ENCODE data around the gene CCSER2. TPM values are rescaled to one million over a fixed set of nuclear protein-coding genes. Genes with fewer than 3 reads are reported as not detected.

CCSER2 gene
- total and polyA plus RNA-seq, 7 experiments from 2014 or later, result 59.1 to 133 (median 93.4) TPM

- no peak overlapping the region for H3K4me3 ChIP-seq (ENCODE audit: low read length)
- ATAC-seq, result no peak
- intact Hi-C loops (cut with micrococcal nuclease), result loop anchor here in 1 of 2 donors (2.0 kb wide), 1 partner anchor 17 kb away; no protein-coding TSS in a partner anchor
- CTCF ChIA-PET, result no interaction called here
- peaks cover 22 to 67% (median 61%) of the 10 kb centered on the region in 5 donors for H3K36me3 Mint-ChIP-seq
- H3K4me1 Mint-ChIP-seq, result peaks cover 5 to 30% (median 14%) of the 10 kb centered on the region in 7 donors
- peaks cover 0 to 22% (median 0%) of the 10 kb centered on the region in 3 experiments for H3K36me3 ChIP-seq (ENCODE audit: control insufficient read depth in 2 of 3, insufficient read depth in 3 of 3, low read length in 3 of 3)
- H3K27ac ChIP-seq (ENCODE audit: low read depth, low read length), result no peak overlapping the region
- no peaks in the 10 kb centered on the region for H3K27me3 ChIP-seq (ENCODE audit: control insufficient read depth in 2 of 2, insufficient read depth in 2 of 2, low read length in 2 of 2)
- DNase-seq, result no peak
- no peaks in the 10 kb centered on the region for H3K9me3 ChIP-seq (ENCODE audit: control insufficient read depth in 2 of 3, low read length in 3 of 3)
- POLR2A ChIA-PET, result no interaction called here
- H3K27ac Mint-ChIP-seq, result peak overlapping the region in 2 of 9 donors; percentile 12 to 19
- no peak overlapping the region for H3K4me3 Mint-ChIP-seq
- H3K9me3 Mint-ChIP-seq, result peaks cover 0 to 18% (median 9%) of the 10 kb centered on the region in 11 donors
- peaks cover 0 to 5% of the 10 kb centered on the region in 2 donors for H3K4me1 ChIP-seq (ENCODE audit: control insufficient read depth in 2 of 2, insufficient read depth in 2 of 2, low read length in 2 of 2)
- H3K27me3 Mint-ChIP-seq, result no peaks in the 10 kb centered on the region
These were observed 127.7 kb downstream of the CCSER2 start for GRCh38 chr10:84456126-84456525.

GRCh38 chr10:84460520-84460919 lies 132.1 kb downstream of the CCSER2 start:
- Histone ChIP-seq H3K36me3 (ENCODE audit: control insufficient read depth in 2 of 3, insufficient read depth in 3 of 3, low read length in 3 of 3) (peaks cover 0 to 16% (median 6%) of the 10 kb centered on the region in 3 experiments), H3K4me1 (ENCODE audit: control insufficient read depth in 2 of 2, insufficient read depth in 2 of 2, low read length in 2 of 2) (peaks cover 0 to 5% of the 10 kb centered on the region in 2 donors), H3K9me3 (ENCODE audit: control insufficient read depth in 2 of 3, low read length in 3 of 3) (no peaks in the 10 kb centered on the region), H3K27ac (ENCODE audit: low read depth, low read length) (no peak overlapping the region), H3K4me3 (ENCODE audit: low read length) (no peak overlapping the region), H3K27me3 (ENCODE audit: control insufficient read depth in 2 of 2, insufficient read depth in 2 of 2, low read length in 2 of 2) (no peaks in the 10 kb centered on the region)
- intact Hi-C loops (cut with micrococcal nuclease), result loop anchor here in 1 of 2 donors (5.0 kb wide), 1 partner anchor 33 kb away; no protein-coding TSS in a partner anchor
- no peaks in the 10 kb centered on the region for H3K27me3 Mint-ChIP-seq
- peaks cover 26 to 67% (median 47%) of the 10 kb centered on the region in 5 donors for H3K36me3 Mint-ChIP-seq
- CTCF ChIA-PET, result no interaction called here
- no peak overlapping the region for H3K27ac Mint-ChIP-seq
- H3K4me3 Mint-ChIP-seq, result no peak overlapping the region
- POLR2A ChIA-PET, result no interaction called here
- DNase-seq (no peak), ATAC-seq (no peak)
- peaks cover 0 to 18% (median 9%) of the 10 kb centered on the region in 11 donors for H3K9me3 Mint-ChIP-seq
- H3K4me1 Mint-ChIP-seq, result peaks cover 6 to 32% (median 22%) of the 10 kb centered on the region in 7 donors

DNA sequence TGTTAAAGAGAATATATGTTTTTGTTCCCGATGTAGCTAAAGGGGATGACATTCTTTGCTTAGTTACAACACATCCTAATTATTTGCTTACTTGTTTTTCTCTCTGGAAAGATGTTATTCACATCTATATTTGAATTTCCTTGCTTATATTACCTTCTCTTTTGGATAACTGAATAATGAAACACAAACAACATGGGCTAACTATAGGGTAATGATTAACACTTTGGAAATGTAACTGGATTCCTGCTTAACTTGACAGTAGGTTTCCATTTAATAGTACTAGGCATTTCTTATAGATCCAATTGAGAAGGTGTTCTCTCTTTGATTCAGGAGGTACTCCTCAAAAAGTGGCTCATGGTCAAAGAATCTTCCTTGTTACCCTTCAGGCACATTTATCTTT lies 141.1 kb downstream of the CCSER2 start:
- Histone ChIP-seq H3K4me1 (ENCODE audit: control insufficient read depth in 2 of 2, insufficient read depth in 2 of 2, low read length in 2 of 2) (no peaks in the 10 kb centered on the region), H3K9me3 (ENCODE audit: control insufficient read depth in 2 of 3, low read length in 3 of 3) (no peaks in the 10 kb centered on the region), H3K36me3 (ENCODE audit: control insufficient read depth in 2 of 3, insufficient read depth in 3 of 3, low read length in 3 of 3) (peaks cover 4 to 19% (median 11%) of the 10 kb centered on the region in 3 experiments), H3K27ac (ENCODE audit: low read depth, low read length) (no peak overlapping the region), H3K4me3 (ENCODE audit: low read length) (no peak overlapping the region), H3K27me3 (ENCODE audit: control insufficient read depth in 2 of 2, insufficient read depth in 2 of 2, low read length in 2 of 2) (no peaks in the 10 kb centered on the region)
- H3K9me3 Mint-ChIP-seq, result no peaks in the 10 kb centered on the region
- no peaks in the 10 kb centered on the region for H3K27me3 Mint-ChIP-seq
- ATAC-seq (no peak), DNase-seq (no peak)
- peaks cover 0 to 18% (median 7%) of the 10 kb centered on the region in 7 donors for H3K4me1 Mint-ChIP-seq
- intact Hi-C loops (cut with micrococcal nuclease), result loop anchor here in 1 of 2 donors (2.0 kb wide), 1 partner anchor 13 kb away; no protein-coding TSS in a partner anchor
- ChIA-PET CTCF (no interaction called here), POLR2A (no interaction called here)
- H3K27ac Mint-ChIP-seq, result peak overlapping the region in 1 of 9 donors; percentile 63
- no peak overlapping the region for H3K4me3 Mint-ChIP-seq
- H3K36me3 Mint-ChIP-seq, result peaks cover 19 to 51% (median 30%) of the 10 kb centered on the region in 5 donors

- Histone ChIP-seq H3K27me3 (ENCODE audit: control insufficient read depth in 2 of 2, insufficient read depth in 2 of 2, low read length in 2 of 2) (no peaks in the 10 kb centered on the region), H3K4me1 (ENCODE audit: control insufficient read depth in 2 of 2, insufficient read depth in 2 of 2, low read length in 2 of 2) (no peaks in the 10 kb centered on the region), H3K4me3 (ENCODE audit: low read length) (no peak overlapping the region), H3K36me3 (ENCODE audit: control insufficient read depth in 2 of 3, insufficient read depth in 3 of 3, low read length in 3 of 3) (peaks cover 0 to 15% (median 4%) of the 10 kb centered on the region in 3 experiments), H3K9me3 (ENCODE audit: control insufficient read depth in 2 of 3, low read length in 3 of 3) (no peaks in the 10 kb centered on the region), H3K27ac (ENCODE audit: low read depth, low read length) (no peak overlapping the region)
- no peak for DNase-seq
- H3K36me3 Mint-ChIP-seq, result peaks cover 6 to 34% (median 11%) of the 10 kb centered on the region in 5 donors
- H3K9me3 Mint-ChIP-seq, result no peaks in the 10 kb centered on the region
- no peak overlapping the region for H3K4me3 Mint-ChIP-seq
- no peaks in the 10 kb centered on the region for H3K27me3 Mint-ChIP-seq
- CTCF ChIA-PET, result no interaction called here
- no peak overlapping the region for H3K27ac Mint-ChIP-seq
- peaks cover 0 to 10% (median 3%) of the 10 kb centered on the region in 7 donors for H3K4me1 Mint-ChIP-seq
- POLR2A ChIA-PET, result no interaction called here
- ATAC-seq, result no peak
- intact Hi-C loops (cut with micrococcal nuclease), result loop anchor here in 1 of 2 donors (2.0 kb wide), 1 partner anchor 16 kb away; no protein-coding TSS in a partner anchor
These were observed 144.7 kb downstream of the CCSER2 start for GRCh38 chr10:84473136-84473535.

DNA sequence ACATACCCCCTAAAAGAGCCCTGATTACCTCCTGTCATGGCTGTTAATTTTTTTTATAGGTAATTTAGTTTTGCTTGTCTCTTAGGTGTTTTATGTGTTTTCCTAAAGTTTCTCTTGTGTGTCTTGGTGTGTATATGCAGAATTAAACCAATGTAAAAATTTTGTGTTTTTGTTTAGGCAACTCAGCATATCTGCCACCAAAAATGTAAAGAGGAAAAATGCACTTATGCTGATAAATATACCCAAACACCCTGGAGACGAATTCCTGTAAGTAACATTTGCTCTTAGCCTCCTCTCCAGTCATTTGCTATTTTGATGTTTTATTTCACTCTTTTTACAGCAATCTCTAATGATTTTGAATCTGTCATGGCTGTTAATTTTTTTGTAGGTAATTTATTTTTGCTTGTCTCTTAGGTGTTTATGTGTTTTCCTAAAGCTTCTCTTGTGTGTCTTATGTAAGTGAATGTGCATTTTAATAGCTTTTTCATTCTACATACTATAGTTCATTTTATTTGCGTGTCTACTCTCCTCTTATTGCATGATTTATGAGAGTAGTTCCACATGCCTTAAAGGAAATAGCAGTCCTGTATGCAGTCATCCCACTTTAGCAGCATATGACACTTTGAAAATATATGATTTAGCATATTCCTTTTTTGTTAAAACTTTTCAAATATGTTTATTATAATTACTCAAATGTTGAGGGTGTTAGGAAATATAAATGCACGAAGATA lies 149.2 kb downstream of the CCSER2 start:
- ATAC-seq (no peak), DNase-seq (no peak)
- intact Hi-C loops (cut with micrococcal nuclease), result loop anchor here in 1 of 2 donors (2.0 kb wide), 1 partner anchor 15 kb away; no protein-coding TSS in a partner anchor
- POLR2A ChIA-PET, result no interaction called here
- Mint-ChIP-seq H3K4me3 (no peak overlapping the region), H3K9me3 (no peaks in the 10 kb centered on the region), H3K4me1 (peaks cover 4 to 16% (median 9%) of the 10 kb centered on the region in 7 donors), H3K27me3 (no peaks in the 10 kb centered on the region), H3K27ac (peak overlapping the region in 3 of 9 donors; percentile 1 to 75 (median 13)), H3K36me3 (peaks cover 10 to 45% (median 28%) of the 10 kb centered on the region in 5 donors)
- H3K27me3 ChIP-seq (ENCODE audit: control insufficient read depth in 2 of 2, insufficient read depth in 2 of 2, low read length in 2 of 2), result no peaks in the 10 kb centered on the region
- H3K36me3 ChIP-seq (ENCODE audit: control insufficient read depth in 2 of 3, insufficient read depth in 3 of 3, low read length in 3 of 3), result peaks cover 4 to 15% (median 5%) of the 10 kb centered on the region in 3 experiments
- CTCF ChIA-PET, result interaction anchor here (0.6 kb wide), 1 partner anchor 25 kb away, joined by 3 read pairs; no protein-coding TSS in a partner anchor
- H3K27ac ChIP-seq (ENCODE audit: low read depth, low read length), result no peak overlapping the region
- no peaks in the 10 kb centered on the region for H3K9me3 ChIP-seq (ENCODE audit: control insufficient read depth in 2 of 3, low read length in 3 of 3)
- H3K4me1 ChIP-seq (ENCODE audit: control insufficient read depth in 2 of 2, insufficient read depth in 2 of 2, low read length in 2 of 2), result no peaks in the 10 kb centered on the region
- no peak overlapping the region for H3K4me3 ChIP-seq (ENCODE audit: low read length)

DNA sequence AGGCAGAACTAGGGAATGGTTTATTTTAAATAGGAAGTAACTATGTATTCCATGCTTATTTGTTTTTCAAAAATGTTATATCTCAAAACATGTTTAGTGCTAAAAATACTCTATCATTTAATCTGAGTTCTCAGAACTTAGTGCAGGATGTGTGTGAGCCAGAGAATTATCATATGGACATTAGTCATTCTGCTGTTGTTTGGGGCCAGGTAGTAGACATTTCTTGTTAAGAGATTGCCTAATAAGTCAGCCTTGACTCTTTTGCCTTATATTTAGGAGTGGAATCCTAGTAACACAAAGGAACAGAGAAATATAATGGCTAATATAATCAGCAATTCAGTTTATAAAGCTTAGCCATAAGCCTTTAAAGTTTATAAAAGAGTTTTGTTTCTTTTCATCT lies 149.8 kb downstream of the CCSER2 start:
- no peak overlapping the region for H3K4me3 Mint-ChIP-seq
- H3K27ac ChIP-seq (ENCODE audit: low read depth, low read length), result no peak overlapping the region
- ChIA-PET CTCF (no interaction called here), POLR2A (no interaction called here)
- no peak for ATAC-seq
- H3K4me1 ChIP-seq (ENCODE audit: control insufficient read depth in 2 of 2, insufficient read depth in 2 of 2, low read length in 2 of 2), result no peaks in the 10 kb centered on the region
- H3K27me3 Mint-ChIP-seq, result no peaks in the 10 kb centered on the region
- H3K36me3 Mint-ChIP-seq, result peaks cover 10 to 51% (median 31%) of the 10 kb centered on the region in 5 donors
- peaks cover 4 to 15% (median 5%) of the 10 kb centered on the region in 3 experiments for H3K36me3 ChIP-seq (ENCODE audit: control insufficient read depth in 2 of 3, insufficient read depth in 3 of 3, low read length in 3 of 3)
- H3K27ac Mint-ChIP-seq, result peak overlapping the region in 2 of 9 donors; percentile 7 to 75
- no peak for DNase-seq
- peaks cover 4 to 16% (median 9%) of the 10 kb centered on the region in 7 donors for H3K4me1 Mint-ChIP-seq
- H3K4me3 ChIP-seq (ENCODE audit: low read length), result no peak overlapping the region
- no peaks in the 10 kb centered on the region for H3K9me3 Mint-ChIP-seq
- intact Hi-C loops (cut with micrococcal nuclease), result no loop called here
- H3K27me3 ChIP-seq (ENCODE audit: control insufficient read depth in 2 of 2, insufficient read depth in 2 of 2, low read length in 2 of 2), result no peaks in the 10 kb centered on the region
- H3K9me3 ChIP-seq (ENCODE audit: control insufficient read depth in 2 of 3, low read length in 3 of 3), result no peaks in the 10 kb centered on the region
